GM19463 (cell line): ENCODE results near the gene CACNA1I.

Experiments used
- ATAC-seq: cut with Tn5 transposase; IDR thresholded peaks from one replicate; pipeline ENCODE4 v1.9.1; 2021; ENCODE audit warnings: mild to moderate bottlenecking, moderate library complexity; ENCODE audit not compliant: unreplicated experiment

Gene CACNA1I

DNA sequence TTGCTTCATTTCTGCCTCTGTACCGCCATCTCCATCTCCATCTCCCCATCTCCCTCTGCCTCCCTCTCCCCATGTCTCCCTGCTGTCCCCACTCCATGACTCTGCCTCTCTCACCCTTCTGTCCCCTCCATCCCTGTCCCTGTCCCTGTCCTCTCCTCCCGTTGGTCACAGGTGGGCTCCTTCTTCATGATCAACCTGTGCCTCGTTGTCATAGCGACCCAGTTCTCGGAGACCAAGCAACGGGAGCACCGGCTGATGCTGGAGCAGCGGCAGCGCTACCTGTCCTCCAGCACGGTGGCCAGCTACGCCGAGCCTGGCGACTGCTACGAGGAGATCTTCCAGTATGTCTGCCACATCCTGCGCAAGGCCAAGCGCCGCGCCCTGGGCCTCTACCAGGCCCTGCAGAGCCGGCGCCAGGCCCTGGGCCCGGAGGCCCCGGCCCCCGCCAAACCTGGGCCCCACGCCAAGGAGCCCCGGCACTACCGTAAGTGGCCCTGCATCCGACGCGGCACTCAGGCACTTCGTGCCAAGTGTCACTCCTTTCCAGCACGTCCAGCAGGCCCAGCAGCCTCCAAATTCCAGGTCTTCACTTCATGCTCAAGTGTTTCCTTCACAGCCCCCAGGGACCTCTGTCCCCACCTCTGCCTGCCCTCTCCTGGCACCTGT lies 76.0 kb downstream of the CACNA1I start:
- ATAC-seq = no peak

DNA sequence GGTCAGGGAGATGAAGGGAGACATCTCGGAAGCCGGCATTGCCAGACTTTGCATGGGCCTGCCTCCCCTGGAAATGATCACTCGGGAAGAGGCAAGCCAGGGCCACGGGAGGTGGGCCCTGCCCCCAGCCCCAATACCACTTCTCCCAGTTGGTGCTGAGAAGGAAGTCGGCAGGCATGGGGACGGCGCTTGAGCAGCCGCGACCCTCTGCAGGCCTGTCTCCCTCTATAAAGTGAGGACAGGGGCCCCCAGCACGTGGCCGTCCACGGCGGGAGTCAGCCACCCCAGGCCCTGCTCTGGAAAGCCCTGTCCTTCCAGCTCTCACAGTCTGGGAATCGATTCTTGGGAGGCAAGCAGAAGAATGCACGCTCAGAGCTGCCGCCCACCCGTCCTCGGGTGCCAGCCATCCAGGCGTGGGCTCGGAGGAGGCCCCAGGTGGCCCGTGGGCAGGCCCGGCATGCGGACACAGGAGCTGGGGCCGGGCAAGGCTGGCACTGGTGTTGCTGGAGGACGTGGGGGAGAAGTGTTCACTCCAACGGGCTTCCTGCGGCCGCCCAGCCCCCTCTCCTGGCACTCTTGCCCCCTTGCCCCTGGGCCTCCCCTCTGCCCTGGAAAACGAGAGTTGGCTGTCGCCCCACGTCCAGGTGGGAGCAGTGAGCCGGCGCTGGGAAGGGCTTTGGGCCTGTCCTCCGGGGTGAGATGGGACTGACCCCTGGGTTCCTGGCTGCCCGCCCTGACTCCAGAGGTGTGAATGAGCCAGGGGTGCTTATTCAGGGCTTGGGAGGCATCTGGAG lies 77.5 kb downstream of the CACNA1I start:
- ATAC-seq = no peak

DNA sequence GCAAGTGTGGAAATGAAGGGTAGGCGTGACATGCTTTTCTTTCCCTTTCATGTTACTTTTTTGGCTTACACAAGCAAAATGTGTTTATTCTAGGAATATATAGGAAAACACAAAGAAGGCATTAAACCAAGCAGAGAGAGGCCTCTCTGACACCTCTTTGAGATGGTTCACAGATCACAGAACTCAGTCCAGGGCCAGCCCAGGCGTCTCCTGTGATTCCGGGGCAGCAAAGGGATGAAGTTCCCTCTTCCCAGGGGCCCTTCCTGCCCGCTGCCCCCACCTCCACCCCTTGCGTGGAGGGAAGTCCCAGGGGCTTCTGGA lies 78.0 kb downstream of the CACNA1I start:
- no peak for ATAC-seq

DNA sequence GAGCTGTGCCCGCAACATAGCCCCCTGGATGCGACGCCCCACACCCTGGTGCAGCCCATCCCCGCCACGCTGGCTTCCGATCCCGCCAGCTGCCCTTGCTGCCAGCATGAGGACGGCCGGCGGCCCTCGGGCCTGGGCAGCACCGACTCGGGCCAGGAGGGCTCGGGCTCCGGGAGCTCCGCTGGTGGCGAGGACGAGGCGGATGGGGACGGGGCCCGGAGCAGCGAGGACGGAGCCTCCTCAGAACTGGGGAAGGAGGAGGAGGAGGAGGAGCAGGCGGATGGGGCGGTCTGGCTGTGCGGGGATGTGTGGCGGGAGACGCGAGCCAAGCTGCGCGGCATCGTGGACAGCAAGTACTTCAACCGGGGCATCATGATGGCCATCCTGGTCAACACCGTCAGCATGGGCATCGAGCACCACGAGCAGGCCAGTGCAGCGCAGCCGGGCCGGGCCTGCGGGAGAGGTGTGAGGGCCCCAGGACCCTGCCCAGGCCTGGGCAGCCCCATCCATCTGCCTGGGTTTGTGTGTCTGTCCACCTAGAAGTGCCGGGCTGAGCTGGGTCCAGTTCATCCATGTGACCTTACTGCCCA lies 79.0 kb downstream of the CACNA1I start:
- no peak for ATAC-seq

DNA sequence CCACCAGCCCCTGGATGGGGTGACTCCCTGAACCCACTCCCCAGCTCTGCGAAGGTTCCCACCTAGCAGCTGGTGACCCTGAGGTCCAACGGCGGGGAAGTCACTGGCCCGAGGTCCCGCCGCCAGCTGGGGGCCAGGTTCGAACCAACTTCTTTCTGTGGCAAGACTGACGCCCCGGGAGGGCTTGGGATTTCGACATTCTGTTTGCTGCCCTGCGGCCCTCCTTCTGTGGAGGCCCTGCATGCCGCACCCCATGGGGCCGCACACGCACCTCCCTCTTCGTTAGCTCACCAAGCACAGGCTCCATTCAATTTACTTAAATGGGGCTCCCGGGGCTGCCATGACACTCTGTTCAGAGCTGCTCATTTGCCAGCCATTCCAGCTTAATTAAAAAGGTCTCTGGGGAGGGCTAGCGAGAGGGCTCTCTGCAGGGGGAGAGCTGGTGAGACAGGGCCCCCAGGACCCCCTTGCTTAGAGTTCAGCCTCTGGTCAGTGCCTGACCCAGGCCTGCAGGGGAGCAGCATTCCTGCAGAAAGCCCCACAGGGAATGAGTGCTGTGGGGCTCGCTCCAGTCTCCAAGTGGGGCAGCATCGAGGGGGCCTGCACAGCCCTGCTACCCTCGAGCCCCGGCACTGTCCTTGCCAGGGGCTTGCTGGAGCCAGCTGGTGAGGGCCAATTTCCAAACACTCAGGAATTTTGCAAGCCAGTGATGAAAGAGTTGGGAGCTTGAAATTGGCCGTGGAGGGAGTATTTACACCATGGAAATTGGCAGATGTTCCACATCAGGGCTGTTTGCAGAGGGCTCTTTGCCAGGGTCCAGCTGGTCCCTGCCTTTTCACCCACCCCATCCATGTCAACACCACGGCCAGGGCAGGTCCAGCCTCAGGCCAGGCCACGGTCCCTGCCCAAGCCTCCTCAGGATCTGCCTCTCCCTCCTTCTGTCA lies 80.8 kb downstream of the CACNA1I start:
- no peak for ATAC-seq

DNA sequence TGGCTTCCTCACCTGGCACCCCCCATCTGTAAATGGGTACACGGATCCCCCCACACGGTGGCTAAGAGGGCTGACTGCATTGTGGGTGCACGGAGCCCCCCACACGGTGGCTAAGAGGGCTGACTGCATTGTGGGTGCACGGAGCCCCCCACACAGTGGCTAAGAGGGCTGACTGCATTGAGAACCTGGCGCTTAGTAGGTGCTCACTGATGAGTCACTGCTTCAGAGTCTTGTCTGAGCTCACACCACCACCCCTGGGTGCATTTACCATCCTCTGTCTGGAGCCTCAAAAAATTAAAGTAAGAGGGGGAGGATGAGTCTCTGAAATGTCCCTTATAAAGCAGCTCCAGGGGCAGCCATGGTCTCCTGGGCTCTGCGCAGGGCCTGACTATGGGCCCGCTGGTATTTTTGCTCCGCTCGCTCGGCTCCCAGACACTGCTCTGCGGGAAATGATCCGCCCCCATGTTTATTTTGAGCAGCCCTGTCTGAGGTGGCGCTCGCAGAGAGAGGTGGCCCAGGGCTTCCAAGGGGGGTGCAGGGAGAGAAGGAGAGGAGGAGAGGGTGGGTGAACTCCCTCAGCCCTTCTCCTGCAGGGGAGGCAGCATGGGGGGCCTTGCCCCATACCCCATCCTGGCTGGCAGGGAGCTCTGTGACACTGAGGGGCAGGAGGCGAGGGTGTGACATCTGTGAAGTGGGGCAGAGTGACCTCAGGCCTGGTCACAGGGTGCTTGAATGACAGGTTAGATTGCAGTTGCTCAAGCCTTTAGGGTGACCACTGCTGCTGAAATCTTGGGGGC lies 82.6 kb downstream of the CACNA1I start:
- no peak for ATAC-seq

DNA sequence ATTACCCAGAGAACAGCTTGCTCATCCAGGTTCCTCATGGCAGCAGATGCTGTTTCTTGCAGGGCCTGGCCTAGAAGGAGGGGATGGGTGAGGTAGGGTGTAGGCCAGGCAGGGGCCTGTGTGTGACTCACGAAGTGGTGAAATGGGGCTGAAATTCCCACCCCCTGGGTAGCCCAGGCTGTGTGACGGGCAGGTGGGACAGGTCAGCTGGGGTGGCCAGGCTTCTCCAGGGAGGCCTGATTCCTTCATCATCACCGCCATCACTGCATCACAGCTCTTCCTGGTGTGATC lies 83.2 kb downstream of the CACNA1I start:
- no peak for ATAC-seq

DNA sequence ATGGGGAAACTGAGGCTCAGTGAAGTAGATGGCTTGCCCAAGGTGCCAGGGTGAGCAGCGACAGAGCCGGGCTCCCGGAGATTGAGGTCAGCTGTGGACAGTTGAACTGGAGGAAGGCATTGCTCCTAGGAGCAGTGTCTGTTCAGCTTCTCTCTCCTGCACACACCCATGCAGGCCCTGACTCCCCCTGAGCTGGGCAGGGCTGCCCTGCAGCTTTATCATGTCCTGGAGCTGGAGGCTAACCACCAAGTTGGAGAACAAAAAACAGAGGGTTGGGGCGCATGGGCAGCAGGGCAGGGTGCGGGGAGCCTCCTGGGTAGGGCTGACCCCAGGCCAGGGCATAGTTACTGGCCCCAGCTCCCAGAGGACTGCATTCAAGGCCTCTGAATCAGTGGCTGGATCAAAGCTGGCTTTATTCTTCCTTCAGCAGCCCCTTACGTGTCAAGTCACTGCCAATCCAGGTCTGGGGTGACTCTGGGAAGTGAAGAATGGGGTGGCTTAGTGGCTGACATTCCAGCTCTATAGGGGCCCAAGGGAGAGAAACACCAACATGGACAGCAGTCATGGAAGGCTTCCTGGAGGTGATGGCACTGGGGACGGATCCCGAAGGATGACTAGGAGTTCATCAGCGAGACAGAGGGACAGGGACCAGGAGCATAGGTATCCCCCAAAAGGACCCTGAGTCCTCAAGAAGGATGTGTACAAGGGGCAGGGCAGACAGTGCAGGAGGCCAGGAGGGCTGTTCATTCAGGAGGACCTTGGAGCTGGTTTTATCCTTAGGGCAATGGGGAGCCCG lies 83.8 kb downstream of the CACNA1I start:
- no peak for ATAC-seq

DNA sequence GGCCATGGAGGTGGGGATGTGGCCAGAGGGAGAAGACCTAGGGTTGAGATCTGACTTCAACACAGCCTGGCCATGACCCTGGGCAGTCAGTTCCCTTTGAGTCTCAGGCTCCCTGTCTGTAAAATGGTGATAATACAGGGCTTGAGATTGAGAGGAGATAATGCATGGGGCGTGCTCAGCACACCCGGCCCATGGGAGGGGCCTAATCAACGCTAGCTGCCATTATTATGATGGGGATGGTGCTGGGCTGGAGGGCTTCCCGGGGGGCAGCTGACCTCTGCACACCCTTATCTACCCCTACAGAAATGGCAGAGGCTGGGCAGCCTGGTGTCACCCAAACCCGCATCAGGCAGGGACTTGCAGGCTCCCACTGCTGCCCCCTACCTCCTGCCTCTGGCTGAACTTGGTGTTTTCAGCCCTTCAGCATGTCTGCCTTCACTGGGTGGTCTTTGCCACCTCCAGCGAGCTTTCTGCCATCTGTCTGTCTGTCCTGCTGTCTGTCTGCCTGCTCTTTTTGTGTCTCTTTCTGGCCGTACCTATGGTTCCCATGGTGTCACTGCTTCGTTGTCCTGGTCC lies 84.5 kb downstream of the CACNA1I start:
- no peak for ATAC-seq

DNA sequence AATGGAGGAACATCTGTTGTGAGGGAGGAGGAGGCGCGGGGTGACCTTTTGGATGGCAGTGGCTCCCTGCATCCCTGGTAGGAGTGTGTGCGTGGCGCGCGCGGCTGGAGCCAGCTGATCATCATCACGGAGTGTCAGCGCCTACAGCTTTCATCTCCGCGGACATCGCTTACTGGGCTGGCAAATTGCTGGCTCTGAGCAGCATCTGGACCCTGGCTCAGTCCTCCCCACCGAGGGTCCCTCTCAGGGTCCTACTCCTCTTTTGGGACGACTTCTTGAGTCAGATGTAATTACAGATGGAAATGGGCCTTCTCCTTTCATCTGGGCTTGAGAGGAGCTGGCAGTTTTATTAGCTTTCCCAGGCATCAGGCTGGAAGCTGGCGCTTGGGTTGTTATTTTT lies 85.3 kb downstream of the CACNA1I start:
- ATAC-seq = no peak

DNA sequence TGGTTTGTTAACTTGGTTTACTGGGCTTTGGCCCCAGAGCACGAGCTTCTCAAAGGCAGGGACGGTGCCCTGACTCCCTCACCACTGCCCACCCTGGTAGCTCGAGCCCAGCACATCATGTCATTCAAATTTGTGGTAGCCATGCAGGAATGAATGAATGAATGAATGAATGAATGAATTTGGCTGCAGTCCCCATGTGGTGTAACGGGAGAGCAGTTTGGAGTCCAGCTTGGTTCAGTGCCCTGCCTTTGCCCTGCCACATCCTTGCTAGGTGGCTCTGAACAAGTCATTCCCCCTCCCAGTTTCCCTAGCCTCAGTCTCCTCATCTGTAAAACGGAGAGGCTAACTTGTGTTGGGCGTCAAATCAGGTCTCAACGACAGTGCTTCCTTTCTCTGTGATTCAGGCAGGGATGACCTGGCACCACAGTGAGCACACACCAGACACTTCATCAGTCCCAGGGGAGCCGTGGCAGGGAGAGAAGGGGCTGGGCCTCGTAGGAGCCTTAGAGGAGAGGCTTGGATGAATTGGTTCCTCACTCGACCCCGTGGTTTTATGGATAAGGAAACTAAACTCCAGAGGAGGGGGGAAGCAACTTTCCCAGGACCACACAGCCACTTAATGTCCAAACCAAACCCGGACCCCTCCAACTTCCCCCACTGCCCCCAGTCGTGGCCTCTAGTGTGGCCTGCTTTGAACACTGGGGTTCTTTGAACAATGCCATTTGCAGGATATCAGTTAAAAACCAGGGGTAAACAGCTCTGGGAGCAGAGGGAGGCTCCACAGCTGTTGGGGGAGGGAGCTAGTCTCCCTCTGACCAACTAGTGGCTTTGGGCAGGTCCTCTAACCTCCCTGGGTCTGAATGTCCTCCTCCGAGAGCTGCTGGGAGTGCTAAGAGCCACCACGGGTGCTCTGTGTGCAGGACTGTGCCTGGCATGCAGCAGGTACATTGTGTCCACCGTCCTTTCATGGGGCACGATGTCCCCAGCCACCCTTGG lies 86.2 kb downstream of the CACNA1I start:
- no peak for ATAC-seq

DNA sequence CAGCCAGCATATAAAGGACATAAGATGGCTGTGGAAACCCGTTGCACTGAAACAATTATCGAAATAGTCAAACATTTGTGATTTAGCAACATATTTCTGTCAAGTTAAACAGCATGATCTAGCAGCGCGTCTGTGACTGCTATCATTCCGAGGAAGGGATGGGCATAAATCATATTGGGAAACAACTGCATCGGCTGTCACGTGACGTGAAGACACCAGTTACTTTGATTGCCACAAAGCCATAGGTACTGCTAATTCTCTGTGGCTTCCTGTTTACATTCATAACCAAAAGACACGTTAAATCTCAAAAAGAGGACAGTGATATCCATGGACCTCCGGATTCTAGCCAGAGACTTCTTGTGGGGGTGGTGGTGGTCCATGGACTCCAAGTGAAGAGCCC lies 87.8 kb downstream of the CACNA1I start:
- no peak for ATAC-seq

DNA sequence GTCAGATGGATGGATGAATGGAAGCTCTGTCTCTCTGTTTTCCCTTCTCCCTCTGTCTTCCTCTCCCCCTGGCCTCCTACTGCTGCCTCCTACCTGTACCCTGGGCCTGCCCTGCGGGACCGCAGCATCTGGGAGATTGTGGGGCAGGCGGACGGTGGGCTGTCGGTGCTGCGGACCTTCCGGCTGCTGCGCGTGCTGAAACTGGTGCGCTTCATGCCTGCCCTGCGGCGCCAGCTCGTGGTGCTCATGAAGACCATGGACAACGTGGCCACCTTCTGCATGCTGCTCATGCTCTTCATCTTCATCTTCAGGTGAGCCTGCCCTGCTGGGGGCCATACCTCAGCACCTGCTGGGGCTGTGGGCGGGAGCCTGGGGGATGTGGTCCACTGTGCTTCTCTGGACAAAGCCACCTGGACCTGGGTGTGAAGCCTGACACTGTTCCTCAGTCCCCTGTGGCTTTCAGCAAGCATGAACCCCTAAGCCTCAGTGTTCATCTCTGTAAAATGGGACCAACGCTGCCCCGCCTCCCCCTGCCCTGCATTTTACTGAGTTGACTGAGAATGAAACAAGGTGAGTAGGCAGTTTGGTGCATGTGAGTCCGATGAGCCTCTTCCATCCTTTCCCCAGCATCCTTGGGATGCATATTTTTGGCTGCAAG lies 88.4 kb downstream of the CACNA1I start:
- no peak for ATAC-seq

DNA sequence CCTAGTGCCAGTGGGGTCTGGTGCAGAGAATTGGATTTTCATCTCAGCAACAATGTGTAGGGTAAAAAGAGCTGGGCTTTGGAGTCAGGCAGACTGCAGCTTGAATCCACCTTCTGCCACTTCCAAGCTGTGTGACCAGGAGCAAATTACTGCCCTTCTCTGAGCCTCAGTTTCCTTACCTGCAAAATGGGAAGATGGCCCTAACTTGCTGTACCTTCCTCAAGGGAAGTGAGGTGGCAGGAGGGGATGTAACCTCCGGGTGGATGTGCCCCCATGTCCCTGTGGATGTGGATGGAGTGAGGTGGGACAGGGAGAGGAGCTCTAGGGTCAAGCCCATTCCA lies 90.9 kb downstream of the CACNA1I start:
- no peak for ATAC-seq

DNA sequence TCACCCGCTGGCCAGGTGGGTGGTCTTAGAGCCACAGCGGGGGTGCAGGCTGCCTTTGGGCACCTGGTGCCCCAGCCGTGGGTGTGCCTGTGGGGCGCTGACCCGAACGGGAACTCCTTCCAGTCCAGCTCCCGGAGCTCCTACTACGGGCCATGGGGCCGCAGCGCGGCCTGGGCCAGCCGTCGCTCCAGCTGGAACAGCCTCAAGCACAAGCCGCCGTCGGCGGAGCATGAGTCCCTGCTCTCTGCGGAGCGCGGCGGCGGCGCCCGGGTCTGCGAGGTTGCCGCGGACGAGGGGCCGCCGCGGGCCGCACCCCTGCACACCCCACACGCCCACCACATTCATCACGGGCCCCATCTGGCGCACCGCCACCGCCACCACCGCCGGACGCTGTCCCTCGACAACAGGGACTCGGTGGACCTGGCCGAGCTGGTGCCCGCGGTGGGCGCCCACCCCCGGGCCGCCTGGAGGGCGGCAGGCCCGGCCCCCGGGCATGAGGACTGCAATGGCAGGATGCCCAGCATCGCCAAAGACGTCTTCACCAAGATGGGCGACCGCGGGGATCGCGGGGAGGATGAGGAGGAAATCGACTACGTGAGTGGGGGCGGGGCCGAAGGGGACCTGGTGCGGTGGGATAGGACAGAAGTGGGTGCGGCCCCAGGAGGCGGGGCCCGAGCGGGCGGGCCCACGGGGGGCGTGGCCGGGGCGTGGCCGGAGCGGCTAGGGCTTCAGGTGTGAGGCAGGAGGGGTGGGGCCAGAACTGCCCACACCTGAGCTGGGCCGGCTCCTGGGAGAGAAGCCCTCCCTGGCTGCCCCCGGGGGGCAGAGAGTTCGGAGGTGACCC lies 91.5 kb downstream of the CACNA1I start:
- ATAC-seq = no peak

DNA sequence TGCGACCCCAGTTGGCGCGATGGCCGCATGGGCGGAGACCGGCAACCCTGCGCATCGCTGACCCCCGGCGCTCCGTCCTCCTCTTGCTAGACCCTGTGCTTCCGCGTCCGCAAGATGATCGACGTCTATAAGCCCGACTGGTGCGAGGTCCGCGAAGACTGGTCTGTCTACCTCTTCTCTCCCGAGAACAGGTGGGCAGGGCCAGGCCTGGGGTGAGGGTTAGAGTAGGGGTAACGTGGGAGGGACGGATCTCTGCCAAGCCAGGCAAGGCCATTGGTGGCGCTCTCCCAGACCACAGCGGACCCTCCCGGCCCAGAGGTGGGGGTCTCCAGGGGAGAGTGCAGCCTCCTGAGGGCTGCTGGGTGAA lies 92.1 kb downstream of the CACNA1I start:
- no peak for ATAC-seq

DNA sequence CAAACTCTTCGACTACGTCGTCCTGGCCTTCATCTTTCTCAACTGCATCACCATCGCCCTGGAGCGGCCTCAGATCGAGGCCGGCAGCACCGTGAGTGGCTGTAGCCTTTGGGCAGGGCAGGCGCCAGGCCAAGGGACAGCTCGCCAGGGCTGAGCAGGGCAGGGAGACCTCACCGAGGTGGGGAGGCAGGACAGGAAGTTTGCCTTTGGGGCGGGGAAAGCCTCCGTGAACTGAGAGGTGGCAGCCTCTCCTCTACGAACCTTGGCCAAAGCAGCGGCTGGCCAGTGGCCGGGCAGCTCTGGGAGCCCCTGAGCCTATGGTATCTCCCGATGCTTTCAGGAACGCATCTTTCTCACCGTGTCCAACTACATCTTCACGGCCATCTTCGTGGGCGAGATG lies 93.2 kb downstream of the CACNA1I start:
- ATAC-seq = no peak
